Right lobe of liver (tissue), 6 donors: ENCODE results near the gene YWHAB. TPM values are rescaled to one million over a fixed set of nuclear protein-coding genes. Genes with fewer than 3 reads are reported as not detected.

ENCODE experiments used
- ATAC-seq, 4 donors: fragments of 200-7000 bp; cut with Tn5 transposase; one replicate each; pipeline ENCODE4 v1.9.1; 2020; ENCODE audit warnings: mild to moderate bottlenecking in 4 of 4, moderate library complexity in 4 of 4
- DNase-seq, 3 donors: peaks; one replicate each; pipeline ENCODE4 v3.0.0-alpha.2; 2020
- H3K27ac ChIP-seq, 3 donors: fragments of 200-600 bp; one replicate each; pipeline ENCODE4 v1.8.0; 2022
- H3K27me3 ChIP-seq, 2 donors: fragments of 200-600 bp; one replicate each; pipeline ENCODE4 v1.8.0; 2022
- H3K36me3 ChIP-seq, 4 donors: fragments of 200-600 bp; sonication (generic) in 1 of 4; one replicate each; pipeline versions ENCODE4 v1.5.1 to v1.8.0; 2017 to 2022; ENCODE audit warnings: control low read depth in 1 of 4
- H3K4me1 ChIP-seq, 4 donors: fragments of 200-600 bp; sonication (generic) in 1 of 4; one replicate each; pipeline versions ENCODE4 v1.5.1 to v1.8.0; 2017 to 2022; ENCODE audit warnings: control low read depth in 1 of 4
- H3K4me3 ChIP-seq, 3 donors: fragments of 200-600 bp; one replicate each; pipeline ENCODE4 v1.8.0; 2022
- H3K9me3 ChIP-seq, 4 donors: fragments of 200-600 bp; sonication (generic) in 1 of 4; one replicate each; pipeline versions ENCODE4 v1.5.1 to v1.8.0; 2017 to 2022; ENCODE audit warnings: control low read depth in 1 of 4
- CTCF ChIP-seq, 4 donors: fragments of 200-600 bp in 3 of 4; fragments of 450-650 bp in 1 of 4; IDR thresholded peaks; one replicate each; pipeline versions ENCODE4 v1.5.1 to v1.8.0; 2016 to 2022; ENCODE audit warnings: antibody characterized with exemption in 4 of 4, mild to moderate bottlenecking in 2 of 4
- POLR2A ChIP-seq: fragments of 450-650 bp; IDR thresholded peaks from one replicate; pipeline ENCODE4 v1.6.1; 2017; ENCODE audit warnings: antibody characterized with exemption, mild to moderate bottlenecking
- WGBS: methylation state at CpG from one replicate; pipeline ENCODE4 v1.1.6; 2018; ENCODE audit warnings: low coverage, low lambda C conversion rate; ENCODE audit not compliant: insufficient coverage; ENCODE audit errors: missing lambda C conversion rate; 5-methylcytosine and 5-hydroxymethylcytosine counted together
- intact Hi-C, 2 donors: fragments of 100-400 bp; cut with DNase I; formaldehyde crosslinking; loops; one replicate each; pipeline versions ENCODE4 v1.11.2 to v1.14.1; 2022
- total RNA-seq, 6 experiments: library from RNA; depleted of rRNA in 2 of 6; stranded (reverse); fragments of >200 nt in 2 of 6; fragmentation: NEBNext Ultra II Directional in 3 of 6; extraction: Animal tissue kit (Norgen Biotek cat#: 25700) in 3 of 6; gene quantifications; one replicate each; pipeline versions ENCODE4 v1.1.0 to v1.2.4, GENCODE V29; 2016 to 2023
- donor health status: DM: no; HTN: yes; CAD: no.
- donor health status: DM: no; HTN: no; CAD: no.
- donor health status: DM: no; HTN: no; CAD: no.
- donor health status: DM: no; HTN: yes; CAD: no.
- donor health status: DM: no; HTN: yes; CAD: no.

YWHAB gene
- total RNA-seq, 6 experiments from 2014 or later: 48.7 to 71.1 (median 54.5) TPM

- Histone ChIP-seq H3K9me3 (no peaks in the 10 kb centered on the region), H3K36me3 (peaks cover 0 to 34% (median 9%) of the 10 kb centered on the region in 4 donors), H3K4me1 (peaks cover 0 to 8% (median 0%) of the 10 kb centered on the region in 4 donors), H3K27ac (no peak overlapping the region), H3K27me3 (no peaks in the 10 kb centered on the region), H3K4me3 (no peak overlapping the region)
- DNase-seq: no peak
- 78% methylated on average over 3 of the region's 3 CpGs for WGBS
- no peak for ATAC-seq
- intact Hi-C loops: no loop called here
- TF ChIP-seq POLR2A (no peak), CTCF (IDR thresholded peaks at IDR 0.05) (no peak)
These were observed 70.9 kb downstream of the YWHAB start for GRCh38 chr20:44956410-44956809.

Other genes starting within 250 kb of the YWHAB start
- 1 to 10 TPM; 2.2 to 8.6 (median 3.7) TPM for gene ADA, start 234.0 kb upstream of the YWHAB start, total RNA-seq
- 1 to 10 TPM in 5 of 6 experiments, under 1 TPM in 1; 0.92 to 6.1 (median 1.5) TPM for gene CCN5, start 170.3 kb upstream of the YWHAB start, total RNA-seq
- under 1 TPM in 4 of 6 experiments, not detected in 2; 0.07 to 0.43 (median 0.19) TPM for gene KCNK15, start 139.8 kb upstream of the YWHAB start, total RNA-seq
- gene RIMS4, start 75.2 kb upstream of the YWHAB start, total RNA-seq: not detected
- gene PABPC1L, start 24.4 kb downstream of the YWHAB start, total RNA-seq: 10 to 100 TPM in 5 of 6 experiments, 1 to 10 TPM in 1; 8.7 to 40.2 (median 27.7) TPM
- gene TOMM34, start 74.7 kb downstream of the YWHAB start, total RNA-seq: 10 to 100 TPM in 3 of 6 experiments, 1 to 10 TPM in 3; 6.7 to 17.7 (median 10.0) TPM
- gene STK4, start 80.8 kb downstream of the YWHAB start, total RNA-seq: 10 to 100 TPM in 5 of 6 experiments, 1 to 10 TPM in 1; 9.7 to 17.5 (median 13.4) TPM
- gene KCNS1, start 215.4 kb downstream of the YWHAB start, total RNA-seq: under 1 TPM in 1 of 6 experiments, not detected in 5; 0.12 TPM
- gene WFDC5, start 229.5 kb downstream of the YWHAB start, total RNA-seq: not detected
- gene WFDC12, start 238.8 kb downstream of the YWHAB start, total RNA-seq: not detected